Thoracic aorta (tissue), 2 donors: ENCODE measurements around the gene DEF6. TPM values are rescaled to one million over a fixed set of nuclear protein-coding genes. Genes with fewer than 3 reads are reported as not detected.

Experiments
- ATAC-seq: fragments of 150-250 bp; one replicate; pipeline ENCODE4 v1.8.0; 2017; ENCODE audit warnings: low read depth; ENCODE audit not compliant: insufficient number of reproducible peaks, low FRiP score
- DNase-seq: peaks from one replicate; pipeline ENCODE4 v3.0.0-alpha.2; 2020; ENCODE audit warnings: low spot score
- H3K27ac ChIP-seq, 2 donors: fragments of 200-600 bp; sonication (generic); 1 replicate in 1 of 2; 2 replicates in 1 of 2; pipeline ENCODE4 v1.5.1; 2016; ENCODE audit warnings: mild to moderate bottlenecking in 2 of 2, moderate library complexity in 2 of 2
- H3K27me3 ChIP-seq: fragments of 200-600 bp; sonication (generic); replicated peaks from 2 replicates; pipeline ENCODE4 v1.6.0; 2016; ENCODE audit warnings: mild to moderate bottlenecking; ENCODE audit not compliant: insufficient read depth
- H3K36me3 ChIP-seq: fragments of 200-600 bp; sonication (generic); one replicate; pipeline ENCODE4 v1.5.1; 2016
- H3K4me1 ChIP-seq, 2 donors: fragments of 200-600 bp; sonication (generic); 1 replicate in 1 of 2; 2 replicates in 1 of 2; pipeline versions ENCODE4 v1.5.1 to v1.6.0; 2016; ENCODE audit warnings: low read depth in 2 of 2, mild to moderate bottlenecking in 1 of 2; ENCODE audit not compliant: control insufficient read depth in 1 of 2
- H3K4me3 ChIP-seq: fragments of 200-600 bp; sonication (generic); 2 replicates; pipeline ENCODE4 v1.5.1; 2016; ENCODE audit warnings: mild to moderate bottlenecking
- H3K9me3 ChIP-seq: fragments of 200-600 bp; sonication (generic); 2 replicates; pipeline ENCODE4 v1.5.1; 2016
- CTCF ChIP-seq: fragments of 200-600 bp; sonication (generic); IDR thresholded peaks from one replicate; pipeline ENCODE4 v1.5.1; 2019; ENCODE audit warnings: antibody characterized with exemption
- total RNA-seq, 2 donors: library from RNA; depleted of rRNA; stranded (reverse); fragments of >200 nt; gene quantifications; one replicate each; pipeline versions ENCODE4 v1.1.0 to v1.2.3, GENCODE V29; 2016

DEF6 gene
- total RNA-seq, 2 donors from 2014 or later: 7.6 to 9.1 TPM

- peaks cover 23% of the 10 kb centered on the region for H3K36me3 ChIP-seq
- no peak overlapping the region for H3K4me3 ChIP-seq
- no peaks in the 10 kb centered on the region for H3K9me3 ChIP-seq
- H3K4me1 ChIP-seq: peaks cover 0 to 4% of the 10 kb centered on the region in 2 donors
- no peaks in the 10 kb centered on the region for H3K27me3 ChIP-seq
- H3K27ac ChIP-seq: no peak overlapping the region
- no peak for ATAC-seq
- DNase-seq: no peak
- no peak for TF ChIP-seq CTCF
These were observed 55.1 kb downstream of the DEF6 start for GRCh38 chr6:35352735-35353134.

GRCh38 chr6:35354361-35355135, 56.9 kb downstream of the DEF6 start:
- no peak for DNase-seq
- Histone ChIP-seq H3K27me3 (no peaks in the 10 kb centered on the region), H3K9me3 (no peaks in the 10 kb centered on the region), H3K4me1 (peaks cover 15 to 22% of the 10 kb centered on the region in 2 donors), H3K27ac (no peak overlapping the region), H3K4me3 (no peak overlapping the region), H3K36me3 (peaks cover 11% of the 10 kb centered on the region)
- TF ChIP-seq CTCF: no peak
- ATAC-seq: no peak

DNA sequence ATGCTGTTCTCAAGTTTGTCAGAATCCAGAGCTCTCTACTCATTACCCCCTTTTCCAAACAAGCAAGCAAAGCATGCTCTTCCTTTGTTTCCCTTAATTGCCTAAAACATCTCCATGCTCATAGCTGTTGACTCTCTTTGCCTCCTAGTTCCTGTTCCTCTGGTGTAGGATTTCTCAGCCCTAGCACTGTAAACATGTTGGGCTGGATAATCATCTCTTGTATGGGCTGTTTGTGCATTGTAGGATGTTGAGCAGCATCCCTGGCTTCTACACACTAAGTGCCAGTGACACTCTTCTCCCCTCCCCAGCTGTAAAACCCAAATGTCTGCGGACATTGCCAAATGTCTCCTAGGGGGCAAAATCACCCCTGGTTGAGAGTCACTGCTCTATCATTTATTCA, 58.8 kb downstream of the DEF6 start:
- Histone ChIP-seq H3K27ac (no peak overlapping the region), H3K4me3 (no peak overlapping the region), H3K4me1 (peaks cover 32 to 40% of the 10 kb centered on the region in 2 donors), H3K27me3 (no peaks in the 10 kb centered on the region), H3K36me3 (peaks cover 11% of the 10 kb centered on the region), H3K9me3 (no peaks in the 10 kb centered on the region)
- no peak for TF ChIP-seq CTCF
- DNase-seq: no peak
- ATAC-seq: no peak

DNA sequence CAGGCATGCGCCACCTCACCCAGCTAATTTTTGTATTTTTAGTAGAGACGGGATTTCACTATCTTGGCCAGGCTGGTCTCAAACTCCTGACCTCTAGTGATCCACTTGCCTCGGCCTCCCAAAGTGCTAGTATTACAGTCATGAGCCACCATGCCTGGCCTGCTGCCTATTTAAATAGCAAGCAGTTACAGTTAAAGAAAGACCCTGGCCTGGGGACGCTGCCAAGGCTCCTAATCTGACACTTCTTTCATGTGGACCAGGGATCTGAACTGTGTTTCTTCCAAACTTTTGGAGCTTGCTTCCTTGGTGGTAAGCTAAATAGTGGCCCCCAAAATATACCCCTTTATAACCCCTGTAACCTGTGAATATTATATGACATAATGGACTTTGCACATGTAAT, 60.1 kb downstream of the DEF6 start:
- TF ChIP-seq CTCF: no peak
- no peak for ATAC-seq
- H3K9me3 ChIP-seq: no peaks in the 10 kb centered on the region
- H3K36me3 ChIP-seq: peaks cover 8% of the 10 kb centered on the region
- H3K4me3 ChIP-seq: no peak overlapping the region
- DNase-seq: no peak
- H3K27ac ChIP-seq: peak overlapping the region in 1 of 2 donors; percentile 2
- peaks cover 32 to 40% of the 10 kb centered on the region in 2 donors for H3K4me1 ChIP-seq
- H3K27me3 ChIP-seq: no peaks in the 10 kb centered on the region

DNA sequence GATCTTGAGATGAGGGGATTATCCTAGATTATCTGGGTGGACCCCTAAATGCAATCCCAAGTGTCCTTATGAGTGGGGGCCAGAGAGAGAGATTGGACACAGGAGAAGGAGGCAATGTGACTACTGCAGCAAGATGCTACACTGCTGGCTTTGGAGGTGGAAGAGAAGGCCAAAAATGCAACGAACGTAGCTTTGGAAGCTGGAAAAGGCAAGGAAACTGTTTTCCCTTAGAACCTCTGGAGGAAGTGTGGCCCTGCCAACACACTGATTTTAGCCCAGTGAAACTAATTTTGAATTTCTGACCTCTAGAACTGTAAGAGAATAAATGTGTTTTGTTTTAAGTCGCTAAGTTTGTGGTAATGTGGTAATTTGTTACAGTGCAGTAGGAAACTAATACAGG, 60.5 kb downstream of the DEF6 start:
- Histone ChIP-seq H3K4me3 (no peak overlapping the region), H3K27me3 (no peaks in the 10 kb centered on the region), H3K27ac (peak overlapping the region; percentile 34 to 35), H3K9me3 (no peaks in the 10 kb centered on the region), H3K36me3 (peaks cover 4% of the 10 kb centered on the region), H3K4me1 (peaks cover 32 to 40% of the 10 kb centered on the region in 2 donors)
- no peak for TF ChIP-seq CTCF
- ATAC-seq (no peak), DNase-seq (no peak)
